GM12864 (cell line): Measurements from ENCODE around the gene RBM28.

Experiments used
- DNase-seq: peaks from one replicate; pipeline ENCODE4 v3.0.0-alpha.2; 2011; ENCODE audit warnings: low read depth
- H3K4me3 ChIP-seq: 2 replicates; pipeline ENCODE4 v1.5.1; 2011; ENCODE audit warnings: mild to moderate bottlenecking, low read depth, low read length, control low read depth
- TF ChIP-seq, protein P1 (sequence below): IDR thresholded peaks from 2 replicates; pipeline ENCODE4 v1.5.1; 2011; ENCODE audit warnings: low read depth, mild to moderate bottlenecking, moderate library complexity, low read length, control low read depth, inconsistent platforms; ENCODE audit errors: missing control alignments

RBM28 gene

GRCh38 chr7:128363261-128363721, 19.6 kb upstream of the RBM28 start:
- H3K4me3 ChIP-seq = no peak overlapping the region
- DNase-seq = no peak
- TF ChIP-seq, protein P1, sequence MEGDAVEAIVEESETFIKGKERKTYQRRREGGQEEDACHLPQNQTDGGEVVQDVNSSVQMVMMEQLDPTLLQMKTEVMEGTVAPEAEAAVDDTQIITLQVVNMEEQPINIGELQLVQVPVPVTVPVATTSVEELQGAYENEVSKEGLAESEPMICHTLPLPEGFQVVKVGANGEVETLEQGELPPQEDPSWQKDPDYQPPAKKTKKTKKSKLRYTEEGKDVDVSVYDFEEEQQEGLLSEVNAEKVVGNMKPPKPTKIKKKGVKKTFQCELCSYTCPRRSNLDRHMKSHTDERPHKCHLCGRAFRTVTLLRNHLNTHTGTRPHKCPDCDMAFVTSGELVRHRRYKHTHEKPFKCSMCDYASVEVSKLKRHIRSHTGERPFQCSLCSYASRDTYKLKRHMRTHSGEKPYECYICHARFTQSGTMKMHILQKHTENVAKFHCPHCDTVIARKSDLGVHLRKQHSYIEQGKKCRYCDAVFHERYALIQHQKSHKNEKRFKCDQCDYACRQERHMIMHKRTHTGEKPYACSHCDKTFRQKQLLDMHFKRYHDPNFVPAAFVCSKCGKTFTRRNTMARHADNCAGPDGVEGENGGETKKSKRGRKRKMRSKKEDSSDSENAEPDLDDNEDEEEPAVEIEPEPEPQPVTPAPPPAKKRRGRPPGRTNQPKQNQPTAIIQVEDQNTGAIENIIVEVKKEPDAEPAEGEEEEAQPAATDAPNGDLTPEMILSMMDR = no peak

- H3K4me3 ChIP-seq = no peak overlapping the region
- TF ChIP-seq, protein P1 = no peak
- DNase-seq = no peak
Observed at GRCh38 chr7:128362670-128363069, 19.0 kb upstream of the RBM28 start.

DNA sequence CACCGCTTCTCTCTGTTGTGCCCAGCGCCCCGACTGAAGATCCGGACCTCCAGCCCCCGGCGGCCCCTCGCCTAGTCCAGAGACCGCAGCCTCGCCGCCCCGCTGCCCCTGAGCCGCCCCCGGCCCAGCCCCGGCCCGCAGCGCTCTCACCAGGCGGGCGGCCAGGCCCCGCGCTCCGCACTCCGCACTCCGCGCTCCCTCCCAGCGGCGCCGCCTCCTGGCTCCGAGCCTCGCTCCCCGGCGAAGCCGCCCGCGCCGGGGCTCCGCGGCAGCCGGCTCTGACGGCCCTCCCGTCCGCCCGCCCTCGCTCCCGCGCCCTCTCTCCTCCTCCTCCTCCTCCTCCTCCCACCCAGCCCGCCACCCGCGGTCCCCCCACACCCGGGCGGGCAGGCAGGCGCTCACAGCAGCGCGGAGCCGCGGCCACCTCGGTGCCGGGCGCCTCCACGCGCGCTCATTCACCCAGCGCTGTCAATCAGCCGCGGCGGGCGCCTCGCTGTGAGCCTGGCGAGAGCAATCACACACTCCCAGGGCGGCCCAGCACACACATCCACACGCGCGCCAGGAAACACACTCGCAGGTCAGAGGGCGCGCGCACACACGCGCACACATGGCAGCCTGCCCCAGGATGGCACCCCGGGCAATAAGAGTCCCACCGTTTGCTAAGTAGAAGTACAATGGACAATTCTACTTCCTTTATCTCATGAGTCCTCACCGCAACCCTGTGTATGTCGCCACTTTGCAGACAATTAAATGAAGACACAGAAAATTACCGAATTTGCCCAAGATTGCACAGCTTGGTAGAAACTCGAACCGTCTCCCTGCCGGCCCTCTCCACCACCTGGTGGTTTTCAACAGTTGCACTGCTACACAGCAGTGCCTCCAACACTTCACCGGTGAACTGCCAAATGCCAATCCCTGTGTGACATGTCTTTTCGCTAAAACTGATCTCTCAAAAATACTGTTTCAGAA, 18.0 kb upstream of the RBM28 start, which contains the start of gene PRRT4:
Gene PRRT4, minus strand, starts transcription at position 280 of the 969 bp plus-strand sequence.
- H3K4me3 ChIP-seq = peak within 1 kb of the TSS; percentile 26; the same call in 1 of the 2 replicates
- DNase-seq = no peak
- TF ChIP-seq, protein P1 = no peak

DNA sequence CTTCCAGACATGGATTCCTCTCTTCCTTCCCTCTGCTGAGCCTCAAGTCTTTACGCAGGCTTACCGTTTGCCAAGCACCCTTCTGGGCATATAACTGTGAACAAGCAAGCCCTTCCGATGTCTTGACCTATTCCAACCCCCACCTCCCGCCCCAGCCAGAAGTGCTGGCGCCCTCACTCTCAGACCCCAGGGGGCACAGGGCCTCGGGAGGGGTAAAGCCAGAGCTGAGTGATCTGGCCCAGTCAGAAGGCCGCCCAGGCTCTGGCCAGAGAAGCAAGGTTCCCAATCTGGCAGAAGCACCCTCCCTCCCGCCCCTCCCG, 16.6 kb upstream of the RBM28 start:
- TF ChIP-seq, protein P1 = no peak
- no peak overlapping the region for H3K4me3 ChIP-seq
- DNase-seq = no peak

- TF ChIP-seq, protein P1 = no peak
- DNase-seq = no peak
- no peak overlapping the region for H3K4me3 ChIP-seq
Observed at GRCh38 chr7:128359939-128360338, 16.2 kb upstream of the RBM28 start.

DNA sequence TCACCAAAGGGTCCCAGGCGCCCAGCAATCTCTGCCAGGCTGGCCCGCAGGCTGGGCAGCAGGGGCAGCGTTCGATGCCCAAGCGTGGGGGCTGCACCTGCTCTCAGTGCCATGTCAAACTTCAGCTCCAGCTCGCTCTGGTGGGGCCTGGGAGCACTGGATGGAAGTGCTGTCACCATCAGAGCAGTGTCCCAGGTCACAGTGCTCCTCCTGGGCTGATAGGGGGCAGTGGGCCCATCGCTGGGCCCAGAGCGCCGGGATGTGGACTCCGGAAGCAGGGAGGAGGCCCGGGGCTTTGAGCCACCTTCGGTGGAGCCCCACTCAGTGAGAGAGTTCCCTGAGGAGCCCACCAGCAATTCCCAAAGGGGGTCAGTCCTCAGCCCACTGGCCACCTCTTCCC, 15.6 kb upstream of the RBM28 start:
- TF ChIP-seq, protein P1 = no peak
- no peak for DNase-seq
- H3K4me3 ChIP-seq = no peak overlapping the region

DNA sequence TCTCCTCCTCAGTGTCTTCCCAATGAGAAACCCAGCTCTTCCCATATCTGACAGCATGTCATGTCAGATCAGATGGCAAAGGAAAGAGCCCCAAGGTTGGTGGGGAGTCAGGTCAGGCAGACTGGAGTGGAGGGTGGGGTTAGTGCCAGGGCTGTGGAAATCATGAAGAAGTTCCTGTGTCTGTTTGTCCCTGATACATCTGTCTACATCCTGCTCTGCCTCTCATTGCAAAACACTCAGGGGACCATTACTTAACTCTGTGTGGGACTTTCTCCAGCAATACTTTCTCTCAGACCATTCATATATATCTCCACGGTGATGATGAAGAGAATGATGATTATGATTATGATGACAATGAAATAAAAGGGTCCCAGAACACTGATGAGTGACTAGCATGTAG, 14.5 kb upstream of the RBM28 start:
- H3K4me3 ChIP-seq = no peak overlapping the region
- TF ChIP-seq, protein P1 = no peak
- DNase-seq = no peak
